NCI-H2196 (cell line): Measurements from ENCODE around the gene SYDE2.
"Not testable (repeated sequence)": the region's sequence is repeated elsewhere in the genome, so short reads cannot be mapped to it uniquely, and the experiment has no call there.

ENCODE experiments used
- DNase-seq: peaks from one replicate; lab custom pipeline; 2025; ENCODE audit not compliant: unreplicated experiment; lab: John Stamatoyannopoulos, UW

Gene SYDE2

DNA sequence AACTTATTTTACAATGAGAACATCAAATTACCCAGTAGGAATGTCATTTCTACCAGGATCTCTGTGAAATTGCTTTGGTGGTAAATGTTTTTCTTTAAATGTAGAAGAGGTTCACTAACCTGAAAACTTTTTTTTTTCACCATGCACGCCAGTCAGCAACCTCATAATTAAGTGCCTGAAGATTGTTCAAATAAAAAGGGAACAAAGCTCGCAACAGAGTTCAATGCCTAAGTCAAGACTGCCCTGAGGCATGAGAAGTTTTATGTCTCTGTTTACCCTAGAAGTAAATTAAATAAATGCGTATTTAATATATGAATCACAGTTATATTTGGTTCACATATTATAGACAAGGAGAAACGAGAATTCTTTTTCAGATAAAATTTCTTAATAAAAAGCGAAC lies 13.8 kb upstream of the SYDE2 start:
- DNase-seq: no peak

DNA sequence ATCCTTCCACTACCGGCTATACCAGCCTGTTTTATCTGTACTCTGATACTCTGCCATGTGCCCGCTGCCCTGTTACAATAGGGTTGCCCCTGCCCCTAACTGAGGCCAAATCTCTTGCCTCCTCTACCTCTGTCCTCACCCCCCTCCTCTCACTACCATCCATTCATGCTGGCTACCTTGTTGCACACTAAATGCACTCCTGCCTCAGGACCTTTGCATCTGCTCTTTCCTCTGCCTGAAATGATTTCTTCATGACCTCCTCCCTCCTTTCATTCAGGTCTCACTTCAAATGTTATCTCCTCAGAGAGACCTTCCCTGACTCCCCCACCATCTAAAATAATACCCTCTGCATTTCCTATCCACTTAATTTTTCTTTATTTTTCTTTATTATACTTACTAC lies 7.7 kb upstream of the SYDE2 start:
- DNase-seq: no peak

DNA sequence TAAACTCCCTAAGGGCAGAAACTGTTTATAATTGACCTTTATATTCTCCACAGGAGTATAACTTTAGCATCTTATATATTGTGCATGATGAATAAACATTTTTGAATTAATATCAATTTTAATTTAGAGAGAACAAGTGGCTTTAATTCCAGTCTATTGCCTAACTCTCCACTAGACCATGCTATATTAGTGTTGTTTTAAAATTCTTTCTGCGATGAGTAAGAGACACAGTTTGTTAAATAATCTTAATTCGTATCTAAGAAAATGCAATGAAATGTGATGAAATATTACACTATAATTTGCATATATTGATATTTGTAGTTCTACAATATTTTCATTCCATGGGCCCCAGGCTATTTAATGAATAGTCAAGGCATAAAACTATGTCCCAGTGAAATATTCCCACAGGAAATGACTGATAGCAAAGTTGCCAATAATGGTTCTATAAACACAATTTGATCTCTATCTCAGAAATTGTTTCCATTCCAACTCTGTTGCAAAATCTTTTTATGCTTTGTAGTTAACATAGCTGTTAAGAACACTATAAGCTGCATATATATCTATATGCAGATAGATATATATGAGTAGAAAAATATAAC lies 2.9 kb upstream of the SYDE2 start:
- no peak for DNase-seq

DNA sequence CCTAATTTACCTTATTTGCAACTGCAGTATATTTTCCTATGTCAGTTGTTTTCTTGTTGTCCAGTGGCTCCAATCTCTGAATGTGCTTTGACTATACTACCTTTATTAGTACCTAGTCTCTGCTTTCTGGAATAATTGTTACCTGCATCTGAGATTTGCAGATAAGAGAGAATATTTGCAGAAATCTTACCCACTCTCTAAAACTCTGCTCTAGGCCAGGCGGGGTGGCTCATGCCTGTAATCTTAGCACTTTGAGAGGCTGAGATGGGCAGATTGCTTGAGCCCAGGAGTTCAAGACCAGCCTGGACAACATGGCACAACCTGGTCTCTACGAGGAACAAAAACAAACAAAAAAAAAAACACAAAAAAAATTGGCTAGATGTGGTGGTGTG lies 2.0 kb upstream of the SYDE2 start:
- DNase-seq: no peak

DNA sequence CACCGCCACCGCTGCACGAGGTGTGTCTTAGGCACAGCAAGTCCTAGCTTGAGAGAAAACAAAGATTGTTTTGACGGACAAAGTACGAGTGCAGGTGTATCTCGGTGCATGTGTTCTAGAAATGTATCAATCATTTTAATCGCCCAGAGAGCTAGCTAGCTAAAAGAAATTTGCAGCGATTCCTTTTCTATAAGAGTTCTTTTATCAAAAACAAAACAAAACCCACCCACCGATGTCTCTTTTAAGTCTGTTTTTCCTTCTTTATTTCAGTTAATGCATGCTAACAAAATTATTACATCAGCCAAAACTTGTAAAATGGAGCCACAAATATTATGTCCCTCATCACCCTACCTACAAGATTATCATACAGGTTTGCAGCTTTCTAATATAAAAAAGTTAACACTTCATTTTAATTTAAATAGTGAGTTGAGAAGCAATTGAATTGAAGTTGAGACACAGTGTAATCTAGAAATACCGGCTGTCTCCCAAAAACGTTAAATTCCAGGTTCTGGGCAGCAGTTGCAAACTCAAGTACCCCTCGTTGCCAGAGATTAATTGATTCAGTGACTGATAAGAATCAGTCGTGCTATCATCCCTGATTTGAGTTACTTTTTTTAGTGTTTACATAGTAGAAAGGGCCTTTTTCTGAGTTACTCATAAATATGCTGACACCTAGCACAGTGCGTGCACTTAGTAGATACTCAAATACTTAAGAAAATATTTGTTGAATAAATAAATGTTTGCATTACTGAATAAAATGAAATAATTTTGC lies 1.5 kb upstream of the SYDE2 start:
- DNase-seq: no peak

DNA sequence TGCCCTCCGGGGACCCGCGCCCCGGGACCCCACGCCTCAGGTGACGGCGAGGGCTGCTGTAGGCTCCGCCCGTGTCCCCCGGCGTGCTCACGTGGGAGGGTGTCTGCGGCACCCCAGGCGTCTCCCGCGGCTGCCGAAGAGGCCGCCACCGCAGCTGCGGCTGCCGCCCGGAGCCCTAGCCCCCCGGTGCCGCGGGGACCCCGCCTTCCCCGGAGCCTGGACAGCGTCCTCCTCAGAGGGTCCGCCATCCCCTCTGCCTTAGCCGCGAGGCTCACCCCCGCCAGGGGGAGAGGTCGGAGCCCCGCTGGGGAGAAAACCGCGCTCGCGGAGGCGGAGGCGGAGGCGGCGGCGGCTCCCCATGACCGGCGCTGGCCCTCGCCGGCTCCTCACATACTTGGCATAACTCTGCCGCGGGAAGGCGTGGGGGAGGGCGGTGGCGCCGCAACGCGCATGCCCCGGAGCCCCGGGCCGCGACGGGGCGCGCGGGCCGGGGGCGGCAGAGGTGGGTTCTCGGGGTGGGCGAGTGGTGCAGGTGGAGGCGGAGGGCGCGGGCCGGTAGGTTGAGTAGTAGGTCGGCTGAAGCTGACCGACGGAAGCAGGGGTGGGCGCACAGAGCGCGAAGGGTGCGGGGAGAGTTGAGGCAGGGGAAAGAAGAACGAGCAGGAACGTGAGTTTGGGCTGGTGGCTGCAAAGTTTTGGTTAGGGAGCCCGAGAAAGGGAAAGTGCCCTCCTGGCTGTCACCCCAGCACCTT lies 700 bp upstream of the SYDE2 start:
- DNase-seq: peak; percentile 33

DNA sequence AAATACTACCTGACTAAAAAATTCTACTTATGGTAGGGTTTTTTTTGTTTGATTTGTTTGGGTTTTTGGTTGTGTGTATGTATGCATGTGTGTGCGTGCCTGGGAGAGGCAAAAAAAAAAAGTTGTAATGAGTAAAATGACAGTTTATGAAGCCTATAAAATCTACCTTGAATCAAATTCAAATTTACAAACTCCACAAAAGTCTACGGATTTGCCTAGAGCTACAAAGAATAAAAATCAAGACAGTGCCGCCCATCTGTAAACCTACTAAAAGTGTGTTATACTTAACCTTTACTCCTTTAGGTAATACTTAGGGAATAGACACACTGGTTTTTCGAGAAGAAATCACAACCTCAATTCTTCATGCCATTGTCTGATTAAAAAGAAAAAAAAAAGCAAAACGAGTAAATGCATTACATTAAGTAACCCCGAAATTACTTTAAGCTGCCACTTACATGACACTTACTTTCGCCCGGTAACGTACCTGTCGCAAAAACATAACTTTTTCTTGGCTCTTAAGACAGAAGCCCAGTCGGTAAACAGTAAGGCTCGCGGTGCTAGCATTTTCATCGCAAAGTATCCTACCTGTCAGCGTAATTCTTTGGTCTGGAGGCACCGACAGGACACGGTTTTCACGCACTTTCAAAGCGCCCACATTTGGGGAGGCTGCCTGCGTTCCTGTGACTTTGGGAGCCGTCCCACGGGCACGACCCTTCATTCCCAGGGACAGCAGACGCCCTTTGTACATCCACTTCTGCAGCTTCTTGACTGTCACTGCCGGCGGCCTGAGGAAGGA lies 951 bp downstream of the SYDE2 start:
- peak; percentile 17 for DNase-seq

DNA sequence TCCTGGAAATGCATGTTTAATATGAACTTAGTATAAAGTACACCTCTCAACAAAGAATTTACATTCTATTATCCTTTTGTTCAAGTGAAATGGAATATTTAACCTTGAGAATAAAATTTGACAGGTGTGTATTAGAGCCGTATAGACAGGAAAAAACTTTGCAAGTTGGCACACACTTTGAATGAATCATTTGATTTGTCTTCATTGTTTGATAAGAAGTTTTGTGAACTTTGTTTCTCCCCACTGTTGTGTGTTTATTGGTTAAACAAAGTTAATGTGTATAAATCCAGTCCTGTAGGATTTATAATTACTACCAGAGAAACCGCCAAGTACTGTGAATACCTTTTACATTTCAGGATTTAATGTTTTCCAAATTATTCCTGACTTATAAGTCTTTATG lies 2.0 kb downstream of the SYDE2 start:
- no peak for DNase-seq

DNA sequence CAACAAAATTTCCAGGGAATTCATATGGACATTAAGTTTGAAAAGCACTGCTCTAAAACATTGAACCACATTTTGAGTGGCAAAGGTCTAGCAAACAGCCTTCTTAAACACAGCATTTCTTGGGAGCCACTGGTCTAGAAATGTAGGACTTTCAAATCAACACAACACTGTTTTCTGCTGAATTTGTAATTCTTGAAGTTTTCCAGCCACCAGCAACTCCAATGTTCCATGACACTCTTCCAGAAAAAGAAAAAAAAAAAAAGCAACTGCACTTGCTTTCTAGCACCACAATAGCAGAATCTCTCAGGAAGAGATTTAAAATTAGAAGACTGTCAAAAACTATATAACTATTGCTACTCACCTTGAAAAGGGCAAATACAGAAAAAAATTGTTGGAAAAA lies 4.5 kb downstream of the SYDE2 start:
- no peak for DNase-seq

DNA sequence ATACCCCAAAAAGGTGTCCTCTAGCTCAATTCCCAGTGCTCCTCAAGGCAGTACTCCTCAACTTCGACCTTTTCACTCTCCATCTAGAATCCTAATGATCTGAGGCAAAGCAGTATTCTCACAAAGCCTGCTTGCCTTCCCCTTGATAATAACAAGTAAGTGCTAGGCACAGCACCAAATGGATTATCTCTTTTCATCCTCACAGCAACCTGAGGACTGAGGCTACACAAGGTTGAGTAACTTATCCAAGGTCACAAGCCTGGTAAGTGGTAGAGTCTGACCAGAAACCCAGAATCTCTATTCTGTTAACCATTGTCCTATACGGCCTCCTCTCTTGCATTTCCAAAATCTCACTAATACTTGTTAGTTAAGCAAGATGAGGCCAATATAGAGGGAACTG lies 5.1 kb downstream of the SYDE2 start:
- DNase-seq: no peak

DNA sequence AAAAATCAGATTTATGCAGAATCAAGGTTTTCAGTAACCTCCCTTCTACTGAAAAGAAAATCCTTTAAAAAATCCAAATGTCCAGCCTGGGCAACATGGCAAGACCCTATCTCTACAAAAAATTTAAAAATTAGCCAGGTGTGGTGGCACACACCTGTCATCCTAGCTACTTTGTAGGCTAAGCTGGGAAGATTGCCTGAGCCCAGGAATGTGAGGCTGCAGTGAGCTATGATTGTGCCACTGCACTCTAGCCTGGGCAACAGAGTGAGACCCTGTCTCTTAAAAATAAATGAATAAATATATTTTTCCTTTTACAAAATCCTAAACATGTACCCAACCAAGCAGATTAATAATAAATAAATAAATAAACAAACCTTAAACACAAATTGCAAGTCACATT lies 8.7 kb downstream of the SYDE2 start:
- DNase-seq: not testable (repeated sequence)

DNA sequence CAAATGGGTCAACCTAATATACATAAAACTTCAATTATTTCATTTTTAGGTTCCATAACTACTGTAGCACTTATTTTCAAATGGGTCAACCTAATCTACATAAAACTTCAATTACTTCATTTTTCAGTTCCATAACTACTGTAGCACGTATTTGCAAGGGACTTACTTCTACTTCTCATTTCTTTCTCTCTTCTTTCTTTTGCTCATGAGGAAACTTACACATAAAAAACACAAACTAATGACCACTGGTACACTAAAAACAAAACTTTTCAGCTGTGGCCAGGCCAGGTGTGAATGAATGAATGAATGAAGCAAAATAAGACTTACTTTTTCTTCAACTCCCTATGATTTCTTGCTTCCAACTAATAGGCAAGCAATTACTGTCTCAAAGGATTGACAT lies 11.7 kb downstream of the SYDE2 start:
- DNase-seq: no peak

DNA sequence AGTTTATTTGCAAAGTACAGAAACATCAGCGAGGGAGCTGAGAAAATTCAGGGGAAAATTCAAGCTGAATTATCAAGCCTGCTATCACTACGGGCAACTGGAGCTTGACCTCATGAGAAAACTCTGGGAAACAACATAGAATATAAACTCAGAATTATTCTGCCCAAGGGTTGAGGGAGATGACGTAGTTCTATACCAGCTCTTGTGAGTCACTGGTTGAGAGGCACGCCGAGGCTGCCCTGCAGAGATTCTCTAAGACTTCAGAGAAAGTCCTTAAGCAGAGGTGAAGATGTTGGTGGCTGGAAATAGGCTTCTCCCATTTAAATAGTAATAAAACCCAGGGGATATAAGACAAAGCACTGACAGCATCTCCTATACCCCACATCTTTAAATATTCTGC lies 12.3 kb downstream of the SYDE2 start:
- DNase-seq: no peak

DNA sequence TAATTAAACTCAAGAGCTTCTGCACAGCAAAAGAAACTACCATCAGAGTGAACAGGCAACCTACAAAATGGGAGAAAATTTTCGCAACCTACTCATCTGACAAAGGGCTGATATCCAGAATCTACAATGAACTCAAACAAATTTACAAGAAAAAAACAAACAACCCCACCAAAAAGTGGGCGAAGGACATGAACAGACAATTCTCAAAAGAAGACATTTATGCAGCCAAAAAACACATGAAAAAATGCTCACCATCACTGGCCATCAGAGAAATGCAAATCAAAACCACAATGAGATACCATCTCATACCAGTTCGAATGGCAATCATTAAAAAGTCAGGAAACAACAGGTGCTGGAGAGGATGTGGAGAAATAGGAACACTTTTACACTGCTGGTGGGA lies 13.8 kb downstream of the SYDE2 start:
- DNase-seq: not testable (repeated sequence)

DNA sequence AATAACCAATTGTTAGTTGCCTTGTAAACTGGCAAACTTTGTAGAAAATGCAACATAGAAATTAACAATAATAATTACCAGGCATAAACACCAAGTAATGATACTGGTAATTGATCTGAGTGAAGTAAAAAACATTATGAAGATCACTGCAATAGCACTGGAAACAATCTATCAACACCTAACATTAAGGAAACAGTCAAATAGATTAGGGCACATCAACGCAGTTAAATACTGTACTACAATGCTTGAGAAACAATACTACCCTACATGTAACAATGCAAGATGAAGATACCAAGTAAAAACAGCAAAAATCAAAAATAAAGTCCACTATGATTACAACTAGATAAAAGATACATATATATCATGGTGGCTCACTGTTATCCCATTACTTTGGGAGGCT lies 16.6 kb downstream of the SYDE2 start:
- no peak for DNase-seq

DNA sequence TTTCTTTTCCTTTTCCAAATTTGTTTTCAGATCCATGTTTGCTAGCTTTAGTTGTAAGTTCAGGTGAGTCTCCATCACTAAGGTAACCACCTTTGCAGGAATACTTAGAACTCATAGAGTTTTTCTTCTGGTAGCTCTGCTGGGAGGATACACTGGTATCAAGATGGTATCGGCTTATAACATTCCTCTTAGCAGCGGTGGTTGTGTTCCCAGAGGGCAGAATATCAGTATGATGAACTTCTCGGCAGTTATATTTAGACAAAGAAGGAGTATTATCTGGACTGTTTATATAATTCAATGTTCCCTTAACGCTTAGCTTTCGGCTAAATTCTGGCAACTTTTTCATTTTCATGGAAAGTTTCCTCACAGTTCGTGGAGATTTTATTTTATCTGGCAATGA lies 18.1 kb downstream of the SYDE2 start:
- DNase-seq: no peak

DNA sequence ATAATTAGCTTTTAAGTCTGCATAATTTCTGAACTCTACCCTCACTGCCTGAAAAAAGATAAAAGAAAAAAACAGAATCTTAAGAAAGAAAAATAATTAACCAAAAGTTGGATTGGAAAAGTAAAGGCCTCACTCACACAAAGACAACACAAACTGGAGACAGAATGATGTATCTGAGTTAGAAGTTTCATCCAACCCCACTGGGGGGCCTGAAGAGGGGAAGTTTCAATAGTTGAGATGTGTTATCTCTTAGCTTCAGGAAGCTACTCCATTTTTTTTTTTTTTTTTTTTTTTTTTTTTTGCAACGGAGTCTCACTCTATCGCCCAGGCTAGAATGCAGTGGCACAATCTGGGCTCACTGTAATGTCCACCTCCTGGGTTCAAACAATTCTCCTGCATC lies 19.9 kb downstream of the SYDE2 start:
- DNase-seq: no peak

DNA sequence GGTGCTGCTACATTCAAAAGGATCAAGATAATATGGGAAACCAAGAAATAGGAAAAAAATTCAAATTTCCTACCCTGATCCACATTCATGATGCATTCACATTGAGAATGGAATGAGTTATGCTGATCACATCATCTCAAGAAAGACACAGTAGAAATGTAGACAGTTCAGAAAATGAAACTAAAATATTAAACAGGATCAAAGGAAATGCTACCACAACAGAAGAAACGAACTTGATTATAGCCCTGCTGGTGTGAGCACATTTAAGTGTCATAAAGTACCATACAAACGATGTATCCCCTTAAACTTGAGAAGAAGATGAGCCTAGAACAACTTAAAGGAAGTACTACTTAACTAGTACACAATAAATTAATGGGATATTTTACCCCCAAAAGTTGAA lies 21.3 kb downstream of the SYDE2 start:
- DNase-seq: no peak

DNA sequence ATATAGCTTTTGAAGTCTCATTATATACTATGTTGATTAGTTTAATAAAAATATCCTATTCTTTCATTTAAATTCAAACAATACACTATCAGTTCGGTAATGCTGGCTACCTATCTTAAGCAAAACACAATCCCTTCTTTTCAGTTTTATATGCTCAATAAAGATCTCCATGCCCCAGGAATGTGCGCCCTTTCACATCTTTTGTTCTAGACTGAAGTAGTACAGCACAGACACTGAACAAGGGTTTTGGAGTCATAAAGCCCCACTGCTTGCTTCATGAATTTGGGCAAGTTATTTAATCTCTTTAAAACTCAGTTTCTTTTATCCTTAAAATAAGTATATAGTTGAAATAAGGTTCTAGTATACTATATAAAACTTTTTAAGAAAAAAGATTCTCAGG lies 22.4 kb downstream of the SYDE2 start:
- no peak for DNase-seq

DNA sequence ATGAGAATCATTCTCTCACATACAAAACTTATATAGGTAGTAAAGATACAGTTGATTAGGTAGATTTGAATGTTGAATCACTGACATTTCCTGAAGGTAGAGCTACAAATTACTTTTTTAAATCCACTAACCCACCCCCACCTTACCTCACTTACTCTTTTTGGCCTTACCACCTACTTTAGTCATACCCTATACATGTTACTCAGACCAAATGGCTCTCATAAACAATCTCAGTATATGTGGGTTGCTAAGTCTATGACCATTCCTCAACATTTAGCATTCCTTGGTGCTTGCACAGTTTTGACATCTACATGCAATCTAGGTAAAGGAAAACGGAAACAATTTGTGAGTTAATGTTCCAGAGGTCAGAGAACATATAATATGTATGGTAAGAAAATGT lies 26.3 kb downstream of the SYDE2 start:
- no peak for DNase-seq

DNA sequence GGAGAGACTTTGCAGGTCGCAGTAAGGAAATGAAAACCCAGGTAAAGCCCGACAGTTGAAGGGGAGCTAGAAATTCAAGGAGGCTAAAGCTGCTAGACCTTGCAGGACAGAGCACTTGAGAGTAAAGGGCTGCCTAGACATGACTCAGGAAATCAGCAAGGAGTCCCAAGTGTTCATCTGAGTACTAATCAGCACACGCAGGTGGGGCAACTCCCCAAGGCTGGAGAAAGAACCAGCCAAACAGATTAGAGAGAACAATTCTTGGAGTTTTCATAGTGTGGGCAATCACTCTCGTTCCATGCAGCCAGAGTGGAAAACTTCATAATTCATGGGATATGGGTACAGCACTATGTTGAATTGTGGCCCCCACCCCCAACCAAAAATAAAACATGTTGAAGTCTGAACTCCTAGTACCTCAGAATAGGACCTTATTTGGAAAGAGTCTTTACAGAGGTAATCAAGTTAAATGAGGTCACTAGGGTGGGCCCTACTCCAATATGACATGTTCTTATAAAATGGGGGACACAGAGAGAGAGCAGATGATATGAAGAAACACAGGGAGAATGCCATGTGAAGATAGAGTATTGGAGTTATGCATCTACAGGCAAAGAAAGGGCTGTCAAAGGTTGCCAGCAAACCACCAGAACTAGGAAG lies 28.0 kb downstream of the SYDE2 start:
- no peak for DNase-seq
